Thoracic aorta endothelial cell (primary cell): ENCODE measurements around the gene SLC25A27. TPM values are rescaled to one million over a fixed set of nuclear protein-coding genes. Genes with fewer than 3 reads are reported as not detected.

Experiments
- total RNA-seq: library from RNA; depleted of rRNA; stranded (reverse); fragments of >200 nt; gene quantifications from 2 replicates; pipeline ENCODE4 v1.2.3, GENCODE V29; 2012

SLC25A27 gene
- total RNA-seq: 1.7 and 4.2 TPM in 2 replicates

GRCh38 chr6:46652603-46653438 lies at the start of gene SLC25A27, which contains the start of gene CYP39A1:
TSS of gene SLC25A27 (plus strand) at chr6:46652975. CDS start at chr6:46653193, 218 bp downstream.
TSS of gene CYP39A1 (minus strand) at chr6:46652818. CDS start at chr6:46652582, 236 bp downstream.

GRCh38 chr6:46687619-46688097 lies 34.9 kb downstream of the SLC25A27 start, which contains the start of gene TDRD6:
TSS of gene TDRD6 (plus strand) at chr6:46687885. CDS start at chr6:46688129, 244 bp downstream.

Other genes starting within 250 kb of the SLC25A27 start
- gene RCAN2, start 161.5 kb upstream of the SLC25A27 start, total RNA-seq: 0.13 and 0.29 TPM in 2 replicates
- 0.13 and 0.22 TPM in 2 replicates for gene CYP39A1, start 157 bp upstream of the SLC25A27 start, total RNA-seq
- under 0.01 and 0.07 TPM in 2 replicates for gene TDRD6, start 34.9 kb downstream of the SLC25A27 start, total RNA-seq
- 0.50 TPM in 1 of 2 replicates, not detected in the other for gene PLA2G7, start 82.4 kb downstream of the SLC25A27 start, total RNA-seq
- not detected in 2 replicates for gene ANKRD66, start 94.0 kb downstream of the SLC25A27 start, total RNA-seq
- gene MEP1A, start 140.4 kb downstream of the SLC25A27 start, total RNA-seq: not detected in 2 replicates